ENCODE measurements around the gene CLC.
"Not testable (repeated sequence)": the region's sequence is repeated elsewhere in the genome, so short reads cannot be mapped to it uniquely, and the experiment has no call there.

Gene CLC

DNA sequence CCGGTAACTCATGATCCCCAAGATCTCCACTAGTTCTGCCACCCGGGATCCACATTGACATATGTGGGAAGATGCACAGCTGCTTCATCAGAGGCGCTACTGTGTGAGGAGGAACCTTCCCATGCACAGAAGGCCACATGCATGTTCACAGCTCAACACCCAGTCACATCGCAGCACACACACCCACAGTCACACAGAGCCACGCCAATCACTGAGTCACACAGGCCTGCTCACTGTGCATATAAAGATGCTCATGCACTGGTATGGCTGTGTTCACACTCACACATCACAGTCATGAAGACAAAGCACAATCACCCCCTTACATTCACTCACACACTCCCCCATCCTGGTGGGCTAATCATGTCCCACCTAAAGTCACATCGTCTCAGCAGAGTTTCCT, 9.8 kb downstream of the CLC start:
- DNase-seq = no peak

DNA sequence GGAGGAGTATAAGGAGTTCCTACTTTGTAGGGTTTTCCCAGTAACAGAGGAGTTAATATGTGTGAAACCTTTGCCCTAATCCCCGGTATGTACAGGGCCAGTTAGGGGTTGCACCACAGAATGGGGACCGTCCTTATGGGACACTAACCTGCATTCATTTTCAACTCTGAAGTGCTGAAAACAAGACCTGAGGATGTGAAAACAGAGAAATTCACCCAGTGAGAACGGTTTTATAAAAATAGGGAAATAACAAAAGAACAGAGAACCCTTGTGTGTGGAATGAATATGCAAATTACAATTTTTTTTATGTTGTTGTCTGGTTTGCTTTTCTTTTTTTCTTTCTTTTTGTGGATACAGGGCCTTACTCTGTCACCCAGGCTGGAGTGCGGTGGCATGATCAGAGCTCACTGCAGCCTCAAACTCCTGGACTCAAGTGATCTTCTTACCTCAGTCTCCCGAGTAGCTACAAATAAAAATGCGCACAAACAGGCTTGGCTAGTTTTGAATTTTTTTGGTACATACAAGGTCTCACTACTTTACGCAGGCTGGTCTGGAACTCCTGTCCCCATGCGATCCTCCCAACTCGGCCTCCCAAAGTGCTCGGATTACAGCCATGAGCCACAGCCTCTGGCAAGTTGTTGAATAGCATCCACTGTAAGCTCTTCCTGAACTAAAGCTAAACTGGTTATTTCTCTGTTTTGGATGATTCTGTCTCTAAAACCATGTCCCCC, 10.6 kb downstream of the CLC start:
- DNase-seq = no peak

DNA sequence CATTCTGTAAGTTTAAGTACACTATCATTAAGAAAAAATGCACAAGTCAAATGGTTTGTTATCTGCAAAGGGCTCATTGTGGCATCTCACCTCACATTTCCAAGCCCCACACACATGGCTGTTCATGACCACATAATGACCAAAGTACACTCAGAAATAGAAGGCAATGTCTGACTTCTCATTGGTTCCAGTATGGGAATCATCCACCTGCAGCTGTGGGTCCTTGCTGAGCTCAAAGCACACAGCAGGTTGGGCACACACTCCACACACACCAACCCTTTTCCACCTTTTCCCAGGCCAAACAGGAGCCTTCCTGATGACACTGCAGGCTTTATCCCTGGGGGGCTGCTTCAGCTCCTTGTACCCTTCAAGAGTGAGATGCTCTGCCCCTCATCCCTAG, 11.8 kb downstream of the CLC start:
- no peak for DNase-seq

DNA sequence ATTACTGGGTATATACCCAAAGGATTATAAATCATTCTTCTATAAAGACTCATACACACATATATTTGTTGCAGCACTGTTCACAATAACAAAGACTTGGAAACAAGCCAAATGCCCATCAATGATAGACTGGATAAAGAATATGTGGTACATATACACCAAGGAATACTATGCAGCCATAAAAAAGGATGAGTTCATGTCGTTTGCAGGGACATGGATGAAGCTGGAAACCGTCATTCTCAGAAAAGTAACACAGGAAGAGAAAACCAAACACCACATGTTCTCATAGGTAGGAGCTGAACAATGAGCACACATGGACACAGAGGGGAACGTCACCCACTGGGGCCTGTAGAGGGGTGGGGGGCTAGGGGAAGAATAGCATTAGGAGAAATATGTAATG, 17.7 kb downstream of the CLC start:
- DNase-seq = not testable (repeated sequence)

DNA sequence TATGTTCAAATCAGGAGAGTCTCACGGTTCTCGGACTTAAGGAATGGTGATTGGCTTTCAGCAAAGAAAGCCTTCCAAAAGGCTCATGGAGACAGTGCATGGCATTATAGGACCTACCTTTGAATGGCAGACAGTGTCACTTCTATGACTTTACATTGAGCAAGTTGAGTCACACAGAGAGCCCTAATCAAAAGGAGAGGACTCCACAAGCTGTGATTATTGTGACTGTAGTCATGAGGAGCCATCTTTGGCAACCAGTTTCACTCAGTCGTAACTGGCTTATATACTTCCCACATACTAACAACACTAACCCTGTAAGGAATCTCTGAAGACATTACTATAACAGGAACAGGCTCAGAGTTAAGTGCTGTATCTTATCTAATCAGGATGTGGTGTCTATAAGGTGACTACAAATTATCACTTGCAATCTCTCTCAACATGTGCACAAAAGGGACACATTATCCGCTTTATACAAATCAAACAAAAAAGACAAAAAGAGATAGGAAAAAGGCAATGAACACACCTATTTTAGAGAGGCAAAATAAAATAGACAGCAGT, 27.4 kb downstream of the CLC start:
- no peak for DNase-seq

DNA sequence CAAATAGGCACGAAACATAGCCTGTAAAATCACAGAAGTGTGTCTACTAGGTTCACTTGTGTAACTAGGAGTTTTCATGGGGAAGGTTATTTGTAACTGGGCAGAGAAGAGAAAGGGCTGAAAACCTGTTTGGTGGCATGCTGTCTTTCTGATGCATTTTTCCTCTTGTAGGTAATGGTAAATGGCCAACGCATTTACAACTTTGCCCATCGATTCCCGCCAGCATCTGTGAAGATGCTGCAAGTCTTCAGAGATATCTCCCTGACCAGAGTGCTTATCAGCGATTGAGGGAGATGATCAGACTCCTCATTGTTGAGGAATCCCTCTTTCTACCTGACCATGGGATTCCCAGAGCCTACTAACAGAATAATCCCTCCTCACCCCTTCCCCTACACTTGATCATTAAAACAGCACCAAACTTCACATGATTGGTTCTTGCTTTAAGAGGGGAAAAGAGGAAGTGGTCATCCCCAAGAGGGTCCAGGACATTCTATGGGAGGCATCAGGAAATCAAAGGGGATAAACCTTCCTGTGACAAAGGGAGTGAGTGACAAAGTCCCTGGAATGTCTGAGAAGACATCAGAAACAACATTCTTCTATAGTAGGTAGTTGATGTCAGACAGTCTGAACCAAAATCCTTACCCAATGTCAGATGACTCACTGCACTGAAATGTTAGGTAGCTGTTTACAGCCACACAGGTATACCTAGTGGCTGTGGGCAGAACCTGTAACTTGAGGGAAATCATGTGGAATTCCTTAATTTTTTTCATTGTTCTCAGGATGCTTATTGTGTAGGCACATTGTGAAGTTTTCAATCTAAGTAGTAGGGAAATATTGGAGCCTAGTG, 28.6 kb downstream of the CLC start:
- DNase-seq = no peak

DNA sequence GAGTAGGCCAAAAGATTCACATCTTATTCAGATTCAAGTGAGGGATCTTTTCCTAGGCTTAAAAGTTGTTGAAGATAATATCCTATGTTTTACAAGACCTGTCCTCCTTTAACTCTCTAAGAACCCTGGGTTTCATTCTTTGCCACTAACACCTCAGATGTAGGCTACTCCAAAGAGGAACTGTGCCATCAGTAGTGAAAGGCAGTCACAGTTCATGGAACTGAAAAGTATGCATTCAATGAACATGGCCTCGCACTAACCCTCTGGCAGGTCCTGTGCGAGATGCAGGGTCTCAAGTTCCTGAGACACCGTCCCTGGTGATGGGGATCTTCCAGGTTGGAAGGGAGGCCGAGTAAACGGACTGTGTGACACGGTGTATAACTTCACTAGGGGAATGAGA, 29.2 kb downstream of the CLC start:
- DNase-seq = no peak

DNA sequence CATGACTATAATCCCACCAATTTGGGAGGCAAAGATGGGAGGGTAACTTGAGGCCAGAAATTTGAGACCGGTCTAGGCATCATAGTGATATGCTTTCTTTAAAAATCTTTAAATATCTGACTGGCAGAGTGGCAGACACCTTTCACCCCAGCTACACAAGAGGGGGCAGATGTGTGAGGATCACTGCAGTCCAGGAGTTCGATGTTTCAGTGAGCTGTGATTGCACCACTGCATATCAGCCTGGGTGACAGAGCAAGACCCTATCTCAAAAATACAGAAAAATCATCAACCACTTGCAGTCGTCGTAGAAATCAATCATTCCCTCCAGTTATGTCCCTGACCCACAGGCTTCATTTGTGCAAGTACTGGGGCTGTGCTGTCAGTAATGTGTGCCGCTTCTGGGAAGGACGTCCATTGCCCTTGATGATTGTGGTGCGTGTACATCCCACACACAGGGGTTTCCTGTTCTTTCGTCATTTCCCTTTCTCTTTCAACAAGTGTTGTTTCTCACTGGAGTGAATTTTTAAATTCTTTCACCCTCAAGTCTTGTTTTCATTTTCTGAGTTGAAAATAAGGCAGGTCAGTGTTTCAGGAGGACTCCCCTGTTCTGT, 32.1 kb downstream of the CLC start:
- DNase-seq = no peak

DNA sequence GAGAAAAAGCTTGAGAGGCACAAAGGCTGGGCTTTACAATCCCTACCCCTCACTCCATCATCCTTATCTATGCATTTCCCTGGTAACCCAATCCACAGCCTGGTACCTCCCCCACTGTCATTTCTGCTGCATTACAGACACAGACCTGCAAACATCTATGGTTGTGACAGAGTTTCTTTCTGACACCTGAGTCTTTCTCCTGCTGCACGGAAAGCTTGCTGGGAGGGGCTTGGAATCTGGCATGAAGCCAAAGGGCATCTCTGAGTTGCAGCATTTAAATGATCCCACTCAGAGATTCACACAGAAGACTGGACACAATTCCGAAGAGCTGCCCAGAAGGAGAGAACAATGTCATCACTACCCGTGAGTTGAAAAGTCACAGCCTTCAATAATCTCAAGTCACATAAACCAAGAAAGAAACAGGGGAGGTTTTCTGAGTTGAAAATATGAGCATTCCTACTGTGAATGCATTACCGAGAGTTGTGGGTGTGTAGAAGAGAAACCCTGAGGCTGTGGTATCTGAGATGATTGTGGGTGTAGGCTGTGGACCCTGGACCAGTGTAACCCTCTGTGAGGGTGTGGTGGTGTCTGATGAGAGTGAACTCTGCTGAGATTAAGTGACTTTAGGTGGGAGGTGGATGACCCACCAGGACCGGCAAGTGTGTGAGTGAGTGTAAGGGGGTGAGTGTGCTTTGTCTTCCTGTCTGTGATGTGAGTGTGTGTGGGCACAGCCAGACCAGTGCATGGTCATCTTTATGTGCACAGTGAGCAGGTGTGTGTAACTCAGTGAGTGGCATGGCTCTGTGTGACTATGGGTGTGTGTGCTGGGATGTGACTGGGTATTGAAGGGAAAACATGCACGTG, 33.4 kb downstream of the CLC start, which contains the start of gene LGALS14:
LGALS14 (plus strand) TSS at position 301 of the 864 bp plus-strand sequence; CDS start at position 349, 48 bp downstream.
- no peak for DNase-seq

DNA sequence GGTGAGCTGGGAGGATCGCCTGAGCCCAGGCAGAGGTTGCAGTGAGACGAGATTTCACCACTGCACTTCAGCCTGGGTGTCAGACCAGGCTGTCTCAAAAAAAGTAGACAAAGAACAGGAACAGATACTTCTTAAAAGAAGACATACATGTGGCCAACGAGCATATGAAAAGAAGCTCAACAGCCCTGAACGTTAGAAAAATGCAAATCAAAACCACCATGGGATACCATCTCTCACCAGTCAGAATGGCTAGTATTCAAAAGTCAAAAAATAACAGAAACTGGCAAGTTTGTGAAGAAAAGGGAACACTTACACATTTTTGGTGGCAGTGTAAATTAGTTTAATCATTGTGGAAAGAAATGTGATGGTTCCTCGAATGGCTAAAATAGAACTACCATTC, 36.5 kb downstream of the CLC start:
- no peak for DNase-seq

DNA sequence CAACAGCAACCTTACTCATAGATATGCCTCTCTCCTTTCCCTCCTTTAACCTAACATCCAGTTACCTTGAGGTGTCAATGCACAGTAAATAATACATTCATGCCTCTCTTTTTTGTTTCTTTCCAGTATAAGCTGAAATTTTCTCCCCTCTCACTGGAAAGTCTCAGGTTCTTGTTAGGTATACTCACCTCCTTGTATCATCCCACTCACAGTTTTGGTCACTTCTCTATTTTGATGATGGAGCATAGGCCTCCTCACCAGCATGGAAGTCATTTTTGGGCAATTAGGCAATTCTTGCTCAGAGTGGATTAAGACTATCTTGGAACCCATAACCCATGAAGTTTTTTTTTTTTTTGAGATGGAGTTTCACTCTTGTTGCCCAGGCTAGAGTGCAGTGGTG, 39.3 kb downstream of the CLC start:
- DNase-seq = no peak

DNA sequence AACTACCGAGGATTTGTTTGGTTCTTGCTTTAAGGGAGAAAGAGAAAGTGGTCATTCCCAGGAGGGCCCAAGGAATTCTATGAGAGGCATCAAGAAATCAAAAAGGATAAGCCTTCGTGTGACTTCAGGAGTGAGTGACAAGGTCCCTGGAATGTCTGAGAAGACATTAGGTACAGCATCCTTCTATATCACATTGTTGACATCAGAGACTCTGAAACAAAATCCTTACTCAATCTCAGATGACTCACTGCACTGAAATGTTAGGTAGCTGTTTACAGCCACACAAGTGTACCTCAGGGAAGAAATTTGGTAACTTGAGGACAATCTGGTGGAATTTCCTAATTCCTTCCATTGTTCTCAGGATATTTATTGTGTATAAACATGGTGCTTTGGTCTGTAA, 41.4 kb downstream of the CLC start:
- no peak for DNase-seq

DNA sequence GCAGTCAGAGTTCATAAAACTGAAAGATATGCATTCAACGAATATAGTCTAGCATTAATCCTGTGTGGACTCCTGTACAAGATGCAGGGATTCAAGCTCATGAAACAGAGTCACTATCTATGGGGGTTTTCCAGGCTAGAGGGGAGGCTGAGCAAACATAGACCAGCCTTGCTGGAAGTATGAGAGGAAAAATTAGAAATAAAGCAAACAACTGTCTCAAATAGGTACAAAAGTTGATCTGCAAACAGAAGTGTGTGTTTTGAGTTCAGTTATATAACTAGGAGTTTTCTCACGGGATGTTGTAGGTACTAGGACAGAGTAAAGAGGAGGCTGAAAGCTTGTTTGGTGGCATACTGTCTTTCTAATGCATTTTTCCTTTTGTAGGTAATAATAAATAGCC, 42.1 kb downstream of the CLC start:
- no peak for DNase-seq

DNA sequence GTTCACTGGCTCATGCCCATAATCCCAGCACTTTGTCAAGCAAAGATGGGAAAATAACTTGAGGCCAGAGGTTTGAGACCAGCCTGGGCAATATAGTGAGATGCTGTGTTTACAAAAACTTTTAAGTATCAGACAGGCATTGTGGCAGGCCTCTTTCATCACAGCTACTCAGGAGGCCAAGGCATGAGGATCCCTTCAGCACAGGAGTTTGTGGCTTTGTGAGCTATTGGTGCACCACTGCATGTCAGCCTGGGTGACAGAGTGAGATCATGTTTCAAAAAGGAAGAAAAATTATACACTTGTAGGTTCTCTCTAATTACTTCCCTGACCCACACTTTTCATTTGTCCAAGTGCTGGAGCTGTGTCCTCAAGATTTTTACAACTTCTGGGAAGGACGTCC, 45.0 kb downstream of the CLC start:
- DNase-seq = no peak

DNA sequence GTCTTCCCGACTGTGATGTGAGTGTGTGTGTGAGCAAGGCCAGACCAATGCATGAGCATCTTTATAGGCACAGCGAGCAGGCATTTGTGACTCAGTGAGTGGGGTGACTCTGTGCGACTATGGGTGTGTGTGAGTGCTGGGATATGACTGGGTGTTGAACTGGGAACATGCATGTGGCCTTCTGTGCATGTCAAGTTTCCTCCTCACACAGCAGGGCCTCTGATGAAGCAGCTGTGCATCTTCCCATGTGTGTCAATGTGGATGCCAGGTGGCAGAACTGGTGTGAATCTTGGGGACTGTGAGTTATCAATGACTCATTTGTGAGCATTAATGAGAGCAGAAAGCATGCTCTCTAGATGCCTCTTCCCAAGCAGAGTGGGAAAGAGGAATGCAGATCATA, 45.7 kb downstream of the CLC start:
- DNase-seq = no peak

DNA sequence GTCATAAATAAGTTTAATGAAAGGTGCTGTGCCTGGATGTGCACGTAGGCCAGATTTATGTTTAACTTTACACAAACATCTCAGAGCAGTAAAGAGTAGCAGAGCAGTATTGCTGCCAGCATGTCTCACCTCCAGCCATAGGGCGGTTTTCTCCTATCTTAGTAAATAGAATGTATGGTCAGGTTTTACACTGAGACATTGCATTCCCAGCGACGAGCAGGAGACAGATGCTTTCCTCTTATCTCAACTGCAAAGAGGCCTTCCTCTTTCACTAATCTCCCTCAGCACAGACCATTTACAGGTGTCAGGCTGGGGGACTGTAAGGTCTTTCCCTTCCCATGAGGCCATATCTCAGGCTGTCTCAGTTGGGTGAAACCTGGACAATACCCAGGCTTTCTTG, 49.2 kb downstream of the CLC start:
- DNase-seq = not testable (repeated sequence)

DNA sequence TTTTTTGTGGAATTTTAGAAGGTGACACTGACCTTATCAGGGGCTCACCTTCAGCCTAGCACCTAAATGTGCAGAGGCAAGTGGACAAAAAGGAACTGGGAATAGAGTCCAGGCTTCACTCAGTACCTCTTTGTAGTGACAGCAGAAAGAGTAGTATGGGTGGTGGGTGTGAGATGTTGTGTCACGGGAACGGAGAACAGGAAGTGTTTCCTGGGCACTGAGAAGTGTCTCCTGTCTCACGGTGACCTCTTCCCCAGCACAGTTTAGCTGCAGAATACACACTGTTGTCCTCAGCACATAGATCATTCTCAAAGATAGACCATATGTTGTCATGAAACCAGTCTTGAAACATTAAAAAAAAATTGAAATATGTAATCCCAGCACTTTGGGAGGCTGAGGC, 51.1 kb downstream of the CLC start:
- DNase-seq = no peak

DNA sequence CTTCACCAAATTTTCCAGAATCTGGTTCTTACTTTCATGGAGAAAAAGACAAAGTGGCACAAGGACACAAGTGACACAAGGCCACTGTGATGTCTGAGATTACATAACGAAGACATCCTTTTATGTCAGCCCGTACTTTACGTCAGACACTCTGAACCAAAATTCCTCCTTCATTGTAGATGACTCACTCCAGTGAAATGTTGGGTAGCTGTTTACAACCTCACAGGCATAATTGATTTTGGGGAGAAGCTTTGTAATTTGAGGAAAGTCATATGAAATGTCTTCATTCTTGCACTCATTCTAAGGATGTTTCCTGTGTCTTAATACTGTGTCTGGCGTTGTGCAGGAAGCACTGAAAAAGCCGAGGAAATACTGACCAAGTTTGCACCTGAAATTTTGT, 53.6 kb downstream of the CLC start:
- DNase-seq = no peak

DNA sequence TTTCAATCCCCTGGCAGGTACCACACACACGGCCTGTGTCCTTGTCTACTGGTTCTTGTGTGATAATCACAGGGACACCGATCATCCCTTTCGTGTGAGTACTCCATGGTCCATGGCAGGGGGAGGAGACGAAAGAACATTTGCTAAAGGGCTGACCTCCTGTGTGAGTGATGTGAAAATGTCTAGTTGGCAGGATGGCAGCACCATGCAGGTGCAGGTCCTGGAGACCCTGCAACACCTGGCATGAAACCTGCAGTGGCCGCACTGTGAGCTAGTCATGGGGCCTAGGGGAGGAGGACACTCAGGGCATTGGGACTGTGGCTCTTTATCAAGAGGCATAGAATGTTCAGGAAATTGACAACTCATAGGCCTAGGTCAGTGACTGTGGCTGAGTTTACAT, 56.4 kb downstream of the CLC start:
- DNase-seq = no peak
